Measurements from ENCODE around the gene ITGB7. TPM values are rescaled to one million over a fixed set of nuclear protein-coding genes. Genes with fewer than 3 reads are reported as not detected.
A peak's percentile ranks its signal among the peaks of the same experiment; 100 is the strongest.

Gene ITGB7
- polyA plus RNA-seq, 1 donor (not counting 4 experiments of a cell fraction or from before 2014, with no cell fraction given) = 0.83 TPM

DNA sequence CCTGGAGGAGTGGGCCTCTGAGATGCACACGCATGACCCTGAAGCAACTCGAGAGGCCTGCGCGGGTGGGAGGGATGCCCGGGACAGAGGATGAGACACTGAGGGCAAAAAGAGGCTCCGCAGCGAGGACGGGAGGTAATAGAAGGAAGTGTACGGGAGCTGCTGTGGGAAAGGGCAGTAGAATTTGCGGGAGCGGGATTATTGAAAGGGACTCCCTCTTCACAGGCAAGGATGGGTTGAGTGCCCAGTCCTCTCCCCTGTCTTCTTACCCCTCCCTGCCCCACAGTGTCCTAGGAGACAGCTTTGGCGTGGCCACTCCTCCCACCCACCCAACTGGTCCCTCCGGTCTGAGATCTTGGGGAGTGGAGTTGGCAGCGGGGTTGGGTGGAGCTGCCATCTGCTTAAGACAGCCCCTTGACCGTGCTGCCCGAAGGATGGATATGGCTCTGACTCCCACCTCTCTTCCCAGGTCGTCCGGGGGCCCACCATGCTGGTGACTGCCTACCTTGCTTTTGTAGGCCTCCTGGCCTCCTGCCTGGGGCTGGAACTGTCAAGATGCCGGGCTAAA, 45.4 kb upstream of the ITGB7 start:
- FAIRE-seq = no peak
- Histone ChIP-seq H2AFZ (ENCODE audit: control insufficient read depth, low read length) (peak overlapping the region; percentile 84), H3K9ac (ENCODE audit: control insufficient read depth, extremely low read depth, insufficient read depth, low read length) (peak overlapping the region; percentile 87), H3K27ac (ENCODE audit: control insufficient read depth, insufficient read depth, low read length) (peak overlapping the region; percentile 53), H3K9me3 (ENCODE audit: control insufficient read depth, low read depth, low read length) (no peaks in the 10 kb centered on the region), H3K9me1 (ENCODE audit: control insufficient read depth, extremely low read depth, insufficient read depth, low read length) (no peaks in the 10 kb centered on the region), H3K4me1 (ENCODE audit: control insufficient read depth, extremely low read depth, insufficient read depth, low read length) (peaks cover 20% of the 10 kb centered on the region), H3K36me3 (ENCODE audit: control insufficient read depth in 2 of 2, extremely low read depth in 1 of 2, insufficient read depth in 2 of 2, low read length in 2 of 2) (peaks cover 9 to 17% of the 10 kb centered on the region in 2 experiments), H3K27me3 (ENCODE audit: control insufficient read depth, extremely low read depth, insufficient read depth, low read length) (no peaks in the 10 kb centered on the region), H4K20me1 (ENCODE audit: control insufficient read depth, extremely low read depth, insufficient read depth, low read length) (no peaks in the 10 kb centered on the region), H3K4me3 (ENCODE audit: control insufficient read depth in 2 of 3, extremely low read depth in 1 of 3, insufficient read depth in 2 of 3, low read depth in 1 of 3, low read length in 3 of 3) (peak overlapping the region; percentile 77 to 95 (median 90)), H3K4me2 (ENCODE audit: control insufficient read depth, extremely low read depth, insufficient read depth, low read depth, low read length) (peak overlapping the region; percentile 78), H3K79me2 (ENCODE audit: control insufficient read depth, insufficient read depth, low read length) (peaks cover 17% of the 10 kb centered on the region)
- dilution Hi-C loops (cut with MboI; ENCODE audit: extremely low pct_ligation_motif_present, low sequenced_read_pairs) = no loop called here
- DNase-seq (ENCODE audit: low read depth, low spot score) = no peak
- TF ChIP-seq, protein P1, sequence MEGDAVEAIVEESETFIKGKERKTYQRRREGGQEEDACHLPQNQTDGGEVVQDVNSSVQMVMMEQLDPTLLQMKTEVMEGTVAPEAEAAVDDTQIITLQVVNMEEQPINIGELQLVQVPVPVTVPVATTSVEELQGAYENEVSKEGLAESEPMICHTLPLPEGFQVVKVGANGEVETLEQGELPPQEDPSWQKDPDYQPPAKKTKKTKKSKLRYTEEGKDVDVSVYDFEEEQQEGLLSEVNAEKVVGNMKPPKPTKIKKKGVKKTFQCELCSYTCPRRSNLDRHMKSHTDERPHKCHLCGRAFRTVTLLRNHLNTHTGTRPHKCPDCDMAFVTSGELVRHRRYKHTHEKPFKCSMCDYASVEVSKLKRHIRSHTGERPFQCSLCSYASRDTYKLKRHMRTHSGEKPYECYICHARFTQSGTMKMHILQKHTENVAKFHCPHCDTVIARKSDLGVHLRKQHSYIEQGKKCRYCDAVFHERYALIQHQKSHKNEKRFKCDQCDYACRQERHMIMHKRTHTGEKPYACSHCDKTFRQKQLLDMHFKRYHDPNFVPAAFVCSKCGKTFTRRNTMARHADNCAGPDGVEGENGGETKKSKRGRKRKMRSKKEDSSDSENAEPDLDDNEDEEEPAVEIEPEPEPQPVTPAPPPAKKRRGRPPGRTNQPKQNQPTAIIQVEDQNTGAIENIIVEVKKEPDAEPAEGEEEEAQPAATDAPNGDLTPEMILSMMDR (optimal IDR thresholded peaks at IDR 0.05 in 1 of 3, IDR thresholded peaks at IDR 0.05 in 1 of 3, conservative IDR thresholded peaks at IDR 0.05 in 1 of 3; ENCODE audit: extremely low read depth in 1 of 3, insufficient read depth in 2 of 3, low read length in 3 of 3) = no peak
- TF ChIP-seq EZH2 (IDR thresholded peaks at IDR 0.05; ENCODE audit: low read length) = no peak

GRCh38 chr12:53251477-53252348, 44.7 kb upstream of the ITGB7 start:
- TF ChIP-seq EZH2 (IDR thresholded peaks at IDR 0.05; ENCODE audit: low read length) = no peak
- TF ChIP-seq, protein P1 (optimal IDR thresholded peaks at IDR 0.05 in 1 of 3, IDR thresholded peaks at IDR 0.05 in 1 of 3, conservative IDR thresholded peaks at IDR 0.05 in 1 of 3; ENCODE audit: extremely low read depth in 1 of 3, insufficient read depth in 2 of 3, low read length in 3 of 3) = peak; percentile 59 to 78 (median 69)
- H3K9me1 ChIP-seq (ENCODE audit: control insufficient read depth, extremely low read depth, insufficient read depth, low read length) = no peaks in the 10 kb centered on the region
- peak overlapping the region; percentile 53 for H3K27ac ChIP-seq (ENCODE audit: control insufficient read depth, insufficient read depth, low read length)
- H3K79me2 ChIP-seq (ENCODE audit: control insufficient read depth, insufficient read depth, low read length) = peaks cover 17% of the 10 kb centered on the region
- DNase-seq (ENCODE audit: low read depth, low spot score) = no peak
- peak overlapping the region; percentile 84 for H2AFZ ChIP-seq (ENCODE audit: control insufficient read depth, low read length)
- no peaks in the 10 kb centered on the region for H3K9me3 ChIP-seq (ENCODE audit: control insufficient read depth, low read depth, low read length)
- FAIRE-seq = no peak
- H3K27me3 ChIP-seq (ENCODE audit: control insufficient read depth, extremely low read depth, insufficient read depth, low read length) = no peaks in the 10 kb centered on the region
- H3K4me1 ChIP-seq (ENCODE audit: control insufficient read depth, extremely low read depth, insufficient read depth, low read length) = peaks cover 20% of the 10 kb centered on the region
- H3K4me3 ChIP-seq (ENCODE audit: control insufficient read depth in 2 of 3, extremely low read depth in 1 of 3, insufficient read depth in 2 of 3, low read depth in 1 of 3, low read length in 3 of 3) = peak overlapping the region; percentile 77 to 95 (median 90)
- peak overlapping the region; percentile 87 for H3K9ac ChIP-seq (ENCODE audit: control insufficient read depth, extremely low read depth, insufficient read depth, low read length)
- no peaks in the 10 kb centered on the region for H4K20me1 ChIP-seq (ENCODE audit: control insufficient read depth, extremely low read depth, insufficient read depth, low read length)
- dilution Hi-C loops (cut with MboI; ENCODE audit: extremely low pct_ligation_motif_present, low sequenced_read_pairs) = no loop called here
- H3K4me2 ChIP-seq (ENCODE audit: control insufficient read depth, extremely low read depth, insufficient read depth, low read depth, low read length) = peak overlapping the region; percentile 78
- peaks cover 9 to 17% of the 10 kb centered on the region in 2 experiments for H3K36me3 ChIP-seq (ENCODE audit: control insufficient read depth in 2 of 2, extremely low read depth in 1 of 2, insufficient read depth in 2 of 2, low read length in 2 of 2)

Data from keratinocyte (primary cell).